GM12878 (cell line): ENCODE measurements around the gene GINS2. TPM values are rescaled to one million over a fixed set of nuclear protein-coding genes. Genes with fewer than 3 reads are reported as not detected.

Experiments
- ATAC-seq: fragments of 200-7000 bp; cut with Tn5 transposase; 3 replicates; pipeline ENCODE4 v1.9.1; 2020; ENCODE audit warnings: mild to moderate bottlenecking, moderate library complexity
- BruUV-seq: library from RNA; stranded (reverse); fragments of 400-500 nt; replicated peaks from 2 replicates; lab custom pipeline; 2021; lab: Mats Ljungman, UMichigan
- CTCF ChIA-PET: fragments of 300-600 bp; sonication (Branson Sonifier 250); formaldehyde crosslinking; extraction: SDS; loops from one replicate; lab custom pipeline; 2021; ENCODE audit warnings: inconsistent platforms; lab: Yijun Ruan, JAX
- POLR2A ChIA-PET: fragments of 350-600 bp; formaldehyde crosslinking; extraction: SDS; loops from one replicate; lab custom pipeline; 2021; ENCODE audit warnings: inconsistent platforms; lab: Charles Lee
- RAD21 ChIA-PET: fragments of 300-600 bp; sonication (Branson Sonifier 250); formaldehyde crosslinking; loops from one replicate; lab custom pipeline; 2023; ENCODE audit warnings: antibody characterized with exemption; ENCODE audit not compliant: unreplicated experiment; lab: Charles Lee
- SMC1A ChIA-PET: fragments of 300-600 bp; sonication (Branson Sonifier 250); formaldehyde crosslinking; loops from one replicate; lab custom pipeline; 2023; ENCODE audit not compliant: unreplicated experiment, uncharacterized antibody; lab: Charles Lee
- DNase-seq: peaks from one replicate; pipeline ENCODE4 v3.0.0-alpha.2; 2011; ENCODE audit warnings: low read depth, low spot score
- FAIRE-seq: peaks from 3 replicates; lab custom pipeline; 2011; peaks lifted over from hg19 to GRCh38; lab: Jason Lieb, UNC
- H2AFZ ChIP-seq: 2 replicates; pipeline ENCODE4 v1.6.0; 2011; ENCODE audit warnings: low read depth, low read length, control low read depth; ENCODE audit not compliant: control insufficient read depth
- H3K27ac ChIP-seq: 2 replicates; pipeline ENCODE4 v1.5.1; 2011; ENCODE audit warnings: control low read depth; ENCODE audit not compliant: control insufficient read depth, insufficient read depth
- H3K27me3 ChIP-seq, 2 experiments: replicated peaks in 1 of 2; 2 replicates each; pipeline versions ENCODE4 v1.6.0 to v1.6.1; 2011; ENCODE audit warnings: low read length in 1 of 2; ENCODE audit not compliant: control insufficient read depth in 2 of 2, insufficient read depth in 2 of 2
- H3K36me3 ChIP-seq, 2 experiments: 2 replicates each; pipeline ENCODE4 v1.5.1; 2011; ENCODE audit warnings: low read length in 1 of 2; ENCODE audit not compliant: control insufficient read depth in 2 of 2, insufficient read depth in 2 of 2
- H3K4me1 ChIP-seq: 2 replicates; pipeline ENCODE4 v1.6.1; 2011; ENCODE audit warnings: mild to moderate bottlenecking, low read length, moderate library complexity, mixed read lengths; ENCODE audit not compliant: control insufficient read depth, insufficient read depth
- H3K4me2 ChIP-seq: 2 replicates; pipeline ENCODE4 v1.6.0; 2011; ENCODE audit warnings: control low read depth; ENCODE audit not compliant: control insufficient read depth, insufficient read depth
- H3K4me3 ChIP-seq: fragments of 200-600 bp; sonication (generic); 2 replicates; pipeline ENCODE4 v1.5.1; 2016
- H3K79me2 ChIP-seq: 2 replicates; pipeline ENCODE4 v1.6.0; 2011; ENCODE audit warnings: low read length; ENCODE audit not compliant: control insufficient read depth, insufficient read depth
- H3K9ac ChIP-seq: 2 replicates; pipeline ENCODE4 v1.8.0; 2011; ENCODE audit warnings: low read length, control low read depth, mixed read lengths; ENCODE audit not compliant: control insufficient read depth, insufficient read depth
- H3K9me3 ChIP-seq: replicated peaks from 3 replicates; pipeline ENCODE4 v1.5.1; 2011; ENCODE audit warnings: mild to moderate bottlenecking, low read length; ENCODE audit not compliant: control insufficient read depth, insufficient read depth
- H4K20me1 ChIP-seq: 2 replicates; pipeline ENCODE4 v1.6.0; 2011; ENCODE audit not compliant: control insufficient read depth, insufficient read depth
- MTA2 ChIP-seq: fragments of 450-650 bp; IDR thresholded peaks from 2 replicates; pipeline ENCODE4 v1.6.1; 2016; ENCODE audit warnings: low read depth, mild to moderate bottlenecking, moderate library complexity
- ZNF622 ChIP-seq: fragments of 450-650 bp; IDR thresholded peaks from 2 replicates; pipeline ENCODE4 v1.6.1; 2017; ENCODE audit warnings: mild to moderate bottlenecking, inconsistent platforms
- WGBS: methylation state at CpG from one replicate; pipeline ENCODE4 v1.1.6; 2016; ENCODE audit warnings: low lambda C conversion rate; ENCODE audit not compliant: insufficient replicate concordance, insufficient coverage; ENCODE audit errors: missing lambda C conversion rate; 5-methylcytosine and 5-hydroxymethylcytosine counted together
- in situ Hi-C: fragments of 300-500 bp; cut with MboI; formaldehyde crosslinking; loops from 9 replicates; pipeline ENCODE4 v1.14.3; 2018; ENCODE audit warnings: mixed read lengths
- intact Hi-C: fragments of 100-400 bp; cut with micrococcal nuclease; formaldehyde crosslinking; loops from one replicate; pipeline ENCODE4 v1.14.2; 2022; ENCODE audit not compliant: unreplicated experiment
- polyA plus RNA-seq, 11 experiments: library from polyadenylated mRNA; depleted of rRNA in 4 of 11; unstranded in 6 of 11; stranded (reverse) in 5 of 11; fragments of >200 nt; fragmentation: Nextera tagmentation in 4 of 11; fragmentation: Illumina TruSeq in 1 of 11; extraction: Ambion mirVana in 4 of 11; extraction: Trizol in 1 of 11; gene quantifications; 1 replicate in 1 of 11; 2 replicates in 10 of 11; pipeline versions ENCODE4 v1.2.1 to v1.2.3, GENCODE V29; 2011 to 2016; ENCODE audit warnings: inconsistent platforms in 2 of 11, missing spikeins in 2 of 11, low read depth in 1 of 11
- total RNA-seq, 4 experiments: library from RNA; depleted of rRNA in 3 of 4; stranded (reverse); fragments of >200 nt in 3 of 4; fragmentation: Illumina TruSeq in 1 of 4; extraction: Trizol in 1 of 4; gene quantifications; 2 replicates each; pipeline versions ENCODE4 v1.2.1 to v1.2.3, GENCODE V29; 2013 to 2021
- TF ChIP-seq, protein P1 (sequence below): fragments of 450-650 bp; formaldehyde crosslinking; IDR thresholded peaks from 2 replicates; pipeline ENCODE4 v1.4.0; 2022; ENCODE audit warnings: mild to moderate bottlenecking, moderate library complexity

GINS2 gene
- total and polyA plus RNA-seq, 10 of the 15 experiments (the other 5 are each of a cell fraction or from before 2014, with no cell fraction given) = 42.7 to 90.8 (median 57.0) TPM

- FAIRE-seq = no peak
- no peak overlapping the region for H3K4me2 ChIP-seq
- ATAC-seq = no peak
- no peaks in the 10 kb centered on the region for H3K9me3 ChIP-seq
- WGBS = 79% methylated on average over 4 of the region's 4 CpGs
- ChIA-PET POLR2A (interaction anchor here (0.6 to 0.7 kb wide), 5 partner anchors 9 to 804 kb away, joined by 3 to 5 read pairs (median 4); no protein-coding TSS in a partner anchor), CTCF (interaction anchor here (0.7 to 6.4 kb wide), 7 partner anchors 11 to 325 kb away, joined by 3 to 36 read pairs (median 13); no protein-coding TSS in a partner anchor), SMC1A (no interaction called here), RAD21 (interaction anchor here (1.1 kb wide), 1 partner anchor 39 kb away, joined by 3 read pairs; no protein-coding TSS in a partner anchor)
- TF ChIP-seq MTA2 (no peak), ZNF622 (no peak)
- TF ChIP-seq, protein P1, sequence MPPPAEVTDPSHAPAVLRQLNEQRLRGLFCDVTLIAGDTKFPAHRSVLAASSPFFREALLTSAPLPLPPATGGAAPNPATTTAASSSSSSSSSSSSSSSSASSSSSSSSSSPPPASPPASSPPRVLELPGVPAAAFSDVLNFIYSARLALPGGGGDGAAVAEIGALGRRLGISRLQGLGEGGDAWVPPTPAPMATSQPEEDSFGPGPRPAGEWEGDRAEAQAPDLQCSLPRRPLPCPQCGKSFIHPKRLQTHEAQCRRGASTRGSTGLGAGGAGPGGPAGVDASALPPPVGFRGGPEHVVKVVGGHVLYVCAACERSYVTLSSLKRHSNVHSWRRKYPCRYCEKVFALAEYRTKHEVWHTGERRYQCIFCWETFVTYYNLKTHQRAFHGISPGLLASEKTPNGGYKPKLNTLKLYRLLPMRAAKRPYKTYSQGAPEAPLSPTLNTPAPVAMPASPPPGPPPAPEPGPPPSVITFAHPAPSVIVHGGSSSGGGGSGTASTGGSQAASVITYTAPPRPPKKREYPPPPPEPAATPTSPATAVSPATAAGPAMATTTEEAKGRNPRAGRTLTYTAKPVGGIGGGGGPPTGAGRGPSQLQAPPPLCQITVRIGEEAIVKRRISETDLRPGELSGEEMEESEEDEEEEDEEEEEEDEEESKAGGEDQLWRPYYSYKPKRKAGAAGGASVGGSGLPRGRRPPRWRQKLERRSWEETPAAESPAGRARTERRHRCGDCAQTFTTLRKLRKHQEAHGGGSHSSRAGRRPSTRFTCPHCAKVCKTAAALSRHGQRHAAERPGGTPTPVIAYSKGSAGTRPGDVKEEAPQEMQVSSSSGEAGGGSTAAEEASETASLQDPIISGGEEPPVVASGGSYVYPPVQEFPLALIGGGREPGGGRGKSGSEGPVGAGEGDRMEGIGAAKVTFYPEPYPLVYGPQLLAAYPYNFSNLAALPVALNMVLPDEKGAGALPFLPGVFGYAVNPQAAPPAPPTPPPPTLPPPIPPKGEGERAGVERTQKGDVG = no peak
- no peaks in the 10 kb centered on the region for H3K27me3 ChIP-seq
- H3K79me2 ChIP-seq = no peaks in the 10 kb centered on the region
- H2AFZ ChIP-seq = no peak overlapping the region
- no peaks in the 10 kb centered on the region for H3K36me3 ChIP-seq
- DNase-seq = no peak
- no peak overlapping the region for H3K9ac ChIP-seq
- BruUV-seq = no TSS peak
- H3K4me1 ChIP-seq = no peaks in the 10 kb centered on the region
- in situ Hi-C loops (no loop called here), intact Hi-C loops (no loop called here)
- no peak overlapping the region for H3K27ac ChIP-seq
- H3K4me3 ChIP-seq = no peak overlapping the region
- H4K20me1 ChIP-seq = no peaks in the 10 kb centered on the region
Measured at GRCh38 chr16:85720302-85720637, 31.5 kb upstream of the GINS2 start.
